ENCODE measurements around the gene KDM4C. TPM values are rescaled to one million over a fixed set of nuclear protein-coding genes. Genes with fewer than 3 reads are reported as not detected.

Gene KDM4C
- total and polyA plus RNA-seq, 2 of the 8 experiments (the other 6 are each of a cell fraction or from before 2014, with no cell fraction given) = 13.0 to 26.1 TPM

- TF ChIP-seq ZNF274 (IDR thresholded peaks at IDR 0.05; ENCODE audit: borderline replicate concordance, extremely low read depth, low read length) (no peak), SP2 (IDR thresholded peaks at IDR 0.05; ENCODE audit: low read length) (no peak), TAF1 (IDR thresholded peaks at IDR 0.05; ENCODE audit: low read depth, low read length) (no peak), SIRT6 (IDR thresholded peaks at IDR 0.05; ENCODE audit: low read length) (no peak), HDAC2 (IDR thresholded peaks at IDR 0.05; ENCODE audit: borderline replicate concordance in 1 of 2, low read depth in 2 of 2, low read length in 2 of 2) (no peak), PHF8 (conservative IDR thresholded peaks at IDR 0.05; ENCODE audit: low read depth, low read length) (no peak), KDM1A (IDR thresholded peaks at IDR 0.05; ENCODE audit: borderline replicate concordance, low read length) (no peak), RAD21 (IDR thresholded peaks at IDR 0.05 in 1 of 2, conservative IDR thresholded peaks at IDR 0.05 in 1 of 2; ENCODE audit: low read depth in 2 of 2, low read length in 2 of 2) (no peak)
Observed at GRCh38 chr9:6938873-6939272, 181.1 kb downstream of the KDM4C start (continued).

Data from H1 (cell line).